GM13977 (cell line): Measurements from ENCODE around the gene HDLBP.

Experiments
- DNase-seq: peaks from one replicate; pipeline ENCODE4 v3.0.0; 2012; ENCODE audit warnings: low spot score
- CTCF ChIP-seq: IDR thresholded peaks from 2 replicates; pipeline ENCODE4 v1.5.1; 2012; ENCODE audit warnings: mild to moderate bottlenecking, control low read depth; ENCODE audit not compliant: insufficient read depth; ENCODE audit errors: extremely low read depth, missing control alignments
- in situ Hi-C: fragments of 300-500 bp; cut with MboI; formaldehyde crosslinking; loops from one replicate; pipeline ENCODE4 v1.12.0; 2022; ENCODE audit warnings: low sequenced_read_pairs, low pct_unique_long_range_greater_than_20kb, mixed read lengths, inconsistent platforms; ENCODE audit not compliant: unreplicated experiment

The HDLBP gene

GRCh38 chr2:241263061-241263460 lies 52.4 kb downstream of the HDLBP start:
- no peak for DNase-seq
- in situ Hi-C loops: no loop called here
- TF ChIP-seq CTCF: no peak

GRCh38 chr2:241261628-241262027 lies 53.8 kb downstream of the HDLBP start:
- in situ Hi-C loops: no loop called here
- no peak for DNase-seq
- TF ChIP-seq CTCF: no peak

DNA sequence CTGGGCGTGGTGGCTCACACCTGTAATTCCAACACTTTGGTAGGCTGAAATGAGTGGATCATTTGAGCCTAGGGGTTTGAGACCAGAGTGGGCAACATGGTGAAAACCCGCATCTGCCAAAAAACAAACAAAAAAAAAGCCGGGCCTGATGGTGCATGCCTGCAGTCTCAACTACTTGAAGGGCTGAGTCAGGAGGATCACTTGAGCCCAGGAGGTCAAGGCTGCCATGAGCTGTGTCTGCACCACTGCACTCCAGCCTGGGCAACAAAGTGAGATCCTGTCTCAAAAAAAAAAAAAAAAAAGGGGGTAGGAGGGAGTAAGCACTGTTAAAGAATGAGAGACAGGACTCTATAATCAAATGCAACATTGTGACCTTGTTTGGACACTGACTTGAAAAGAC lies 54.6 kb downstream of the HDLBP start:
- in situ Hi-C loops: no loop called here
- no peak for TF ChIP-seq CTCF
- no peak for DNase-seq

- in situ Hi-C loops: no loop called here
- TF ChIP-seq CTCF: no peak
- DNase-seq: no peak
Measured at GRCh38 chr2:241258505-241259280, 56.8 kb downstream of the HDLBP start.

GRCh38 chr2:241257419-241258032 lies 57.9 kb downstream of the HDLBP start:
- TF ChIP-seq CTCF: no peak
- in situ Hi-C loops: no loop called here
- no peak for DNase-seq

GRCh38 chr2:241256168-241256545 lies 59.3 kb downstream of the HDLBP start:
- in situ Hi-C loops: no loop called here
- DNase-seq: no peak
- TF ChIP-seq CTCF: no peak
